ENCODE measurements around the gene MMRN1. TPM values are rescaled to one million over a fixed set of nuclear protein-coding genes. Genes with fewer than 3 reads are reported as not detected.
A peak's percentile ranks its signal among the peaks of the same experiment; 100 is the strongest.

Gene MMRN1
- total RNA-seq, 4 donors from 2014 or later: 10.4 to 68.4 (median 39.2) TPM

GRCh38 chr4:89863533-89863932 is 31.1 kb upstream of the MMRN1 start:
- H3K4me1 ChIP-seq: no peaks in the 10 kb centered on the region
- H3K36me3 ChIP-seq: no peaks in the 10 kb centered on the region
- H3K27me3 ChIP-seq: no peaks in the 10 kb centered on the region
- TF ChIP-seq CTCF (IDR thresholded peaks at IDR 0.05): no peak
- TF ChIP-seq POLR2AphosphoS5 (IDR thresholded peaks at IDR 0.05): no peak
- no peak for TF ChIP-seq POLR2A (IDR thresholded peaks at IDR 0.05; ENCODE audit: low read depth)
- TF ChIP-seq EP300 (IDR thresholded peaks at IDR 0.05): no peak
- H3K4me3 ChIP-seq: no peak overlapping the region
- no peaks in the 10 kb centered on the region for H3K9me3 ChIP-seq
- 80% methylated on average over 5 of the region's 5 CpGs for whole genome bisulfite sequencing
- no peak for DNase-seq (ENCODE audit: extremely low spot score)
- no peak overlapping the region for H3K27ac ChIP-seq (replicated peaks in 1 of 4)
- intact Hi-C loops (cut with DNase I): no loop called here

- no peak for TF ChIP-seq EP300 (IDR thresholded peaks at IDR 0.05)
- no peak for TF ChIP-seq CTCF (IDR thresholded peaks at IDR 0.05)
- H3K27me3 ChIP-seq: no peaks in the 10 kb centered on the region
- intact Hi-C loops (cut with DNase I): no loop called here
- H3K27ac ChIP-seq (replicated peaks in 1 of 4): no peak overlapping the region
- H3K9me3 ChIP-seq: no peaks in the 10 kb centered on the region
- no peaks in the 10 kb centered on the region for H3K36me3 ChIP-seq
- no peak for DNase-seq (ENCODE audit: extremely low spot score)
- H3K4me3 ChIP-seq: no peak overlapping the region
- no peaks in the 10 kb centered on the region for H3K4me1 ChIP-seq
Measured at GRCh38 chr4:89868276-89868675, 26.4 kb upstream of the MMRN1 start.

- DNase-seq (ENCODE audit: extremely low spot score): no peak
- WGBS: 62% methylated on average over 2 of the region's 2 CpGs
- intact Hi-C loops (cut with DNase I): no loop called here
- Histone ChIP-seq H3K27ac (replicated peaks in 1 of 4) (no peak overlapping the region), H3K36me3 (no peaks in the 10 kb centered on the region), H3K4me3 (no peak overlapping the region), H3K27me3 (no peaks in the 10 kb centered on the region), H3K4me1 (no peaks in the 10 kb centered on the region), H3K9me3 (no peaks in the 10 kb centered on the region)
- TF ChIP-seq POLR2AphosphoS5 (IDR thresholded peaks at IDR 0.05) (no peak), POLR2A (IDR thresholded peaks at IDR 0.05; ENCODE audit: low read depth) (no peak), EP300 (IDR thresholded peaks at IDR 0.05) (no peak), CTCF (IDR thresholded peaks at IDR 0.05) (peak; percentile 25 to 64 (median 56))
Measured at GRCh38 chr4:89868999-89869589, 25.6 kb upstream of the MMRN1 start.

- Histone ChIP-seq H3K9me3 (no peaks in the 10 kb centered on the region), H3K27ac (replicated peaks in 1 of 4) (no peak overlapping the region), H3K36me3 (no peaks in the 10 kb centered on the region), H3K4me1 (no peaks in the 10 kb centered on the region), H3K27me3 (no peaks in the 10 kb centered on the region), H3K4me3 (no peak overlapping the region)
- intact Hi-C loops (cut with DNase I): no loop called here
- TF ChIP-seq POLR2AphosphoS5 (IDR thresholded peaks at IDR 0.05): no peak
- TF ChIP-seq POLR2A (IDR thresholded peaks at IDR 0.05; ENCODE audit: low read depth): no peak
- no peak for TF ChIP-seq EP300 (IDR thresholded peaks at IDR 0.05)
- TF ChIP-seq CTCF (IDR thresholded peaks at IDR 0.05): no peak
- WGBS: 94% methylated on average over 1 of the region's 1 CpG
- no peak for DNase-seq (ENCODE audit: extremely low spot score)
Measured at GRCh38 chr4:89871211-89871610, 23.4 kb upstream of the MMRN1 start.

- intact Hi-C loops (cut with DNase I): no loop called here
- no peaks in the 10 kb centered on the region for H3K9me3 ChIP-seq
- 81% methylated on average over 3 of the region's 3 CpGs for WGBS
- TF ChIP-seq POLR2A (IDR thresholded peaks at IDR 0.05; ENCODE audit: low read depth): no peak
- TF ChIP-seq CTCF (IDR thresholded peaks at IDR 0.05): no peak
- TF ChIP-seq POLR2AphosphoS5 (IDR thresholded peaks at IDR 0.05): no peak
- TF ChIP-seq EP300 (IDR thresholded peaks at IDR 0.05): no peak
- H3K4me1 ChIP-seq: no peaks in the 10 kb centered on the region
- no peak for DNase-seq (ENCODE audit: extremely low spot score)
- H3K27ac ChIP-seq (replicated peaks in 1 of 4): no peak overlapping the region
- H3K36me3 ChIP-seq: no peaks in the 10 kb centered on the region
- no peak overlapping the region for H3K4me3 ChIP-seq
- no peaks in the 10 kb centered on the region for H3K27me3 ChIP-seq
Measured at GRCh38 chr4:89876548-89876947, 18.1 kb upstream of the MMRN1 start.

Measured in esophagus muscularis mucosa (tissue), 4 donors.